Caco-2 (cell line): Measurements from ENCODE around the gene KLF16. TPM values are rescaled to one million over a fixed set of nuclear protein-coding genes. Genes with fewer than 3 reads are reported as not detected.
A peak's percentile ranks its signal among the peaks of the same experiment; 100 is the strongest.

Experiments used
- BruUV-seq: library from RNA; stranded (reverse); fragments of 400-500 nt; replicated peaks from 2 replicates; lab custom pipeline; 2021; lab: Mats Ljungman, UMichigan
- CTCF ChIA-PET: fragments of 300-600 bp; sonication (Branson Sonifier 250); formaldehyde crosslinking; loops from one replicate; lab custom pipeline; 2022; ENCODE audit warnings: antibody characterized with exemption; lab: Charles Lee
- POLR2A ChIA-PET: fragments of 300-600 bp; sonication (Branson Sonifier 250); formaldehyde crosslinking; loops from one replicate; lab custom pipeline; 2022; ENCODE audit warnings: antibody characterized with exemption; lab: Charles Lee
- DNase-seq, 2 experiments: peaks; one replicate each; pipeline versions ENCODE4 v3.0.0 to v3.0.0-alpha.2; 2020 to 2022
- H3K27me3 ChIP-seq: replicated peaks from 2 replicates; pipeline ENCODE4 v1.6.0; 2011; ENCODE audit warnings: low read length; ENCODE audit not compliant: control insufficient read depth, insufficient read depth
- H3K36me3 ChIP-seq: 2 replicates; pipeline ENCODE4 v1.5.1; 2011; ENCODE audit warnings: low read length; ENCODE audit not compliant: control insufficient read depth, insufficient read depth
- H3K4me1 ChIP-seq: fragments of 250-450 bp; sonication (Bioruptor Pico); 2 replicates; pipeline ENCODE4 v1.5.1; 2020; ENCODE audit warnings: mild to moderate bottlenecking
- H3K4me3 ChIP-seq: 2 replicates; pipeline ENCODE4 v1.5.1; 2011; ENCODE audit warnings: low read depth, mild to moderate bottlenecking, control low read depth, low read length
- H3K9me3 ChIP-seq: fragments of 250-450 bp; sonication (Bioruptor Pico); 2 replicates; pipeline ENCODE4 v1.5.1; 2020; ENCODE audit warnings: mild to moderate bottlenecking, moderate library complexity
- H3K27ac Mint-ChIP-seq: one replicate; pipeline ENCODE4 v1.8.0; 2022; ENCODE audit warnings: mixed read lengths; ENCODE audit not compliant: unreplicated experiment
- H3K27me3 Mint-ChIP-seq: one replicate; pipeline ENCODE4 v1.8.0; 2022; ENCODE audit warnings: mixed read lengths; ENCODE audit not compliant: insufficient read depth, unreplicated experiment
- H3K36me3 Mint-ChIP-seq: one replicate; pipeline ENCODE4 v1.8.0; 2022; ENCODE audit warnings: mild to moderate bottlenecking, mixed read lengths; ENCODE audit not compliant: insufficient read depth, unreplicated experiment
- H3K4me1 Mint-ChIP-seq: one replicate; pipeline ENCODE4 v1.8.0; 2022; ENCODE audit warnings: low read depth, mixed read lengths; ENCODE audit not compliant: unreplicated experiment
- H3K4me3 Mint-ChIP-seq: one replicate; pipeline ENCODE4 v1.8.0; 2022; ENCODE audit warnings: mild to moderate bottlenecking, moderate library complexity, mixed read lengths; ENCODE audit not compliant: unreplicated experiment
- H3K9me3 Mint-ChIP-seq: one replicate; pipeline ENCODE4 v1.8.0; 2022; ENCODE audit warnings: mixed read lengths; ENCODE audit not compliant: unreplicated experiment
- CTCF ChIP-seq, 2 experiments: fragments of 200-600 bp in 1 of 2; IDR thresholded peaks; 1 replicate in 1 of 2; 2 replicates in 1 of 2; pipeline versions ENCODE4 v1.5.1 to v1.8.0; 2011 to 2022; ENCODE audit warnings: antibody characterized with exemption in 1 of 2, control low read depth in 1 of 2, inconsistent platforms in 1 of 2, low read depth in 1 of 2, low read length in 1 of 2, mild to moderate bottlenecking in 1 of 2, moderate library complexity in 1 of 2; ENCODE audit not compliant: insufficient read depth in 1 of 2, severe bottlenecking in 1 of 2, unreplicated experiment in 1 of 2
- intact Hi-C: fragments of 100-400 bp; cut with micrococcal nuclease; formaldehyde crosslinking; loops from one replicate; pipeline ENCODE4 v1.10.0; 2022; ENCODE audit not compliant: unreplicated experiment
- total RNA-seq: library from RNA; stranded (reverse); gene quantifications from 2 replicates; pipeline ENCODE4 v1.2.3, GENCODE V29; 2022

Gene KLF16
- total RNA-seq, 1 experiment from 2014 or later, result 26.8 TPM

GRCh38 chr19:1827566-1828278 is 35.7 kb downstream of the KLF16 start:
- no peak overlapping the region for H3K4me3 Mint-ChIP-seq
- no peaks in the 10 kb centered on the region for H3K9me3 Mint-ChIP-seq
- H3K36me3 Mint-ChIP-seq, result peaks cover 40% of the 10 kb centered on the region
- DNase-seq, result no peak
- H3K27me3 ChIP-seq, result no peaks in the 10 kb centered on the region
- intact Hi-C loops, result no loop called here
- no peaks in the 10 kb centered on the region for H3K4me1 ChIP-seq
- H3K36me3 ChIP-seq, result no peaks in the 10 kb centered on the region; the same call in 1 of the 2 replicates
- H3K27me3 Mint-ChIP-seq, result no peaks in the 10 kb centered on the region
- H3K27ac Mint-ChIP-seq, result no peak overlapping the region
- TF ChIP-seq CTCF (IDR thresholded peaks at IDR 0.05; ENCODE audit: insufficient read depth in 1 of 2, low read depth in 1 of 2, low read length in 1 of 2, severe bottlenecking in 1 of 2, unreplicated experiment in 1 of 2), result no peak
- BruUV-seq, result no TSS peak
- no peaks in the 10 kb centered on the region for H3K9me3 ChIP-seq
- ChIA-PET POLR2A (no interaction called here), CTCF (no interaction called here)
- no peak overlapping the region for H3K4me3 ChIP-seq
- H3K4me1 Mint-ChIP-seq, result no peaks in the 10 kb centered on the region

GRCh38 chr19:1826557-1827521 is 36.5 kb downstream of the KLF16 start:
- H3K4me1 Mint-ChIP-seq, result no peaks in the 10 kb centered on the region
- Histone ChIP-seq H3K4me1 (no peaks in the 10 kb centered on the region), H3K9me3 (no peaks in the 10 kb centered on the region), H3K36me3 (no peaks in the 10 kb centered on the region; the same call in 1 of the 2 replicates), H3K27me3 (no peaks in the 10 kb centered on the region), H3K4me3 (no peak overlapping the region)
- no peaks in the 10 kb centered on the region for H3K27me3 Mint-ChIP-seq
- ChIA-PET CTCF (interaction anchor here (0.5 to 1.7 kb wide), 14 partner anchors 8 to 957 kb away, joined by 3 to 16 read pairs (median 3); no protein-coding TSS in a partner anchor), POLR2A (interaction anchor here (0.5 kb wide), 1 partner anchor 11 kb away, joined by 3 read pairs; no protein-coding TSS in a partner anchor)
- H3K36me3 Mint-ChIP-seq, result peaks cover 43% of the 10 kb centered on the region
- DNase-seq, result no peak
- no peaks in the 10 kb centered on the region for H3K9me3 Mint-ChIP-seq
- H3K27ac Mint-ChIP-seq, result no peak overlapping the region
- H3K4me3 Mint-ChIP-seq, result no peak overlapping the region
- BruUV-seq, result TSS peak; percentile 37
- no peak for TF ChIP-seq CTCF (IDR thresholded peaks at IDR 0.05; ENCODE audit: insufficient read depth in 1 of 2, low read depth in 1 of 2, low read length in 1 of 2, severe bottlenecking in 1 of 2, unreplicated experiment in 1 of 2)
- intact Hi-C loops, result no loop called here

GRCh38 chr19:1825909-1826556 is 37.3 kb downstream of the KLF16 start:
- Histone ChIP-seq H3K27me3 (no peaks in the 10 kb centered on the region), H3K4me3 (no peak overlapping the region), H3K36me3 (no peaks in the 10 kb centered on the region; the same call in 1 of the 2 replicates), H3K9me3 (no peaks in the 10 kb centered on the region), H3K4me1 (no peaks in the 10 kb centered on the region)
- H3K36me3 Mint-ChIP-seq, result peaks cover 48% of the 10 kb centered on the region
- DNase-seq, result peak; percentile 71 to 85
- no peak overlapping the region for H3K27ac Mint-ChIP-seq
- peak; percentile 81 to 88 for TF ChIP-seq CTCF (IDR thresholded peaks at IDR 0.05; ENCODE audit: insufficient read depth in 1 of 2, low read depth in 1 of 2, low read length in 1 of 2, severe bottlenecking in 1 of 2, unreplicated experiment in 1 of 2)
- H3K27me3 Mint-ChIP-seq, result no peaks in the 10 kb centered on the region
- H3K9me3 Mint-ChIP-seq, result no peaks in the 10 kb centered on the region
- no peaks in the 10 kb centered on the region for H3K4me1 Mint-ChIP-seq
- ChIA-PET POLR2A (no interaction called here), CTCF (interaction anchor here (0.5 to 1.7 kb wide), 14 partner anchors 9 to 957 kb away, joined by 3 to 16 read pairs (median 3); no protein-coding TSS in a partner anchor)
- H3K4me3 Mint-ChIP-seq, result no peak overlapping the region
- intact Hi-C loops, result no loop called here
- BruUV-seq, result no TSS peak
